Loucy (cell line): ENCODE measurements around the gene MRGPRX2.

Experiments used
- H2AFZ ChIP-seq: fragments of 200-600 bp; sonication (generic); 2 replicates; pipeline ENCODE4 v1.6.0; 2016; ENCODE audit warnings: antibody characterized with exemption, mild to moderate bottlenecking, low read length, moderate library complexity
- H3F3A ChIP-seq: fragments of 200-600 bp; 2 replicates; pipeline ENCODE4 v1.6.0; 2016; ENCODE audit warnings: antibody characterized with exemption, low read depth, mild to moderate bottlenecking
- H3K27me3 ChIP-seq: fragments of 200-600 bp; sonication (generic); 2 replicates; pipeline ENCODE4 v1.6.1; 2014; ENCODE audit warnings: low read length, mild to moderate bottlenecking; ENCODE audit not compliant: insufficient read depth, poor library complexity, severe bottlenecking
- H3K36me3 ChIP-seq: fragments of 200-600 bp; sonication (generic); 2 replicates; pipeline ENCODE4 v1.6.1; 2016; ENCODE audit warnings: low read length; ENCODE audit not compliant: insufficient read depth
- H3K4me1 ChIP-seq: fragments of 200-600 bp; sonication (generic); 2 replicates; pipeline ENCODE4 v1.5.1; 2014; ENCODE audit warnings: low read length, mild to moderate bottlenecking; ENCODE audit not compliant: insufficient read depth, poor library complexity, severe bottlenecking
- H3K4me2 ChIP-seq: fragments of 200-600 bp; sonication (generic); 2 replicates; pipeline ENCODE4 v1.6.0; 2014; ENCODE audit warnings: antibody characterized with exemption, low read length, low read depth, mild to moderate bottlenecking; ENCODE audit not compliant: poor library complexity, severe bottlenecking
- H3K4me3 ChIP-seq: fragments of 200-600 bp; sonication (generic); 2 replicates; pipeline ENCODE4 v1.5.1; 2014; ENCODE audit warnings: low read length, mild to moderate bottlenecking, mixed read lengths; ENCODE audit not compliant: poor library complexity, severe bottlenecking
- H3K79me2 ChIP-seq: fragments of 200-600 bp; sonication (generic); 2 replicates; pipeline ENCODE4 v1.6.1; 2014; ENCODE audit warnings: low read length; ENCODE audit not compliant: insufficient read depth
- H3K9ac ChIP-seq: fragments of 200-600 bp; sonication (generic); 2 replicates; pipeline ENCODE4 v1.6.0; 2014; ENCODE audit warnings: mild to moderate bottlenecking, low read depth, low read length, moderate library complexity; ENCODE audit not compliant: poor library complexity, severe bottlenecking
- H3K9me2 ChIP-seq: fragments of 200-600 bp; sonication (generic); replicated peaks from 2 replicates; pipeline ENCODE4 v1.6.1; 2016; ENCODE audit warnings: low read depth, low read length, mixed read lengths
- H3K9me3 ChIP-seq: fragments of 200-600 bp; sonication (generic); 2 replicates; pipeline ENCODE4 v1.6.1; 2014; ENCODE audit warnings: mild to moderate bottlenecking, antibody characterized with exemption, low read length, low read depth; ENCODE audit not compliant: insufficient read depth
- H4K20me1 ChIP-seq: fragments of 200-600 bp; sonication (generic); 2 replicates; pipeline ENCODE4 v1.6.0; 2014; ENCODE audit warnings: antibody characterized with exemption, low read length, mild to moderate bottlenecking; ENCODE audit not compliant: insufficient read depth, poor library complexity, severe bottlenecking
- CTCF ChIP-seq: fragments of 200-600 bp; sonication (generic); conservative IDR thresholded peaks from 2 replicates; pipeline ENCODE4 v1.5.1; 2014; ENCODE audit warnings: mild to moderate bottlenecking, antibody characterized with exemption, low read length
- EZH2phosphoT487 ChIP-seq: fragments of 200-600 bp; IDR thresholded peaks from 2 replicates; pipeline ENCODE4 v1.6.1; 2018; ENCODE audit warnings: antibody characterized with exemption, mild to moderate bottlenecking, moderate library complexity, borderline replicate concordance

The MRGPRX2 gene

GRCh38 chr11:19039409-19039808 is 21.1 kb downstream of the MRGPRX2 start:
- Histone ChIP-seq H3K79me2 (no peaks in the 10 kb centered on the region), H3K9ac (no peak overlapping the region), H4K20me1 (no peaks in the 10 kb centered on the region), H3K9me3 (no peaks in the 10 kb centered on the region), H2AFZ (no peak overlapping the region), H3K4me1 (no peaks in the 10 kb centered on the region), H3K36me3 (no peaks in the 10 kb centered on the region), H3F3A (no peaks in the 10 kb centered on the region), H3K4me2 (no peak overlapping the region), H3K4me3 (no peak overlapping the region), H3K9me2 (no peaks in the 10 kb centered on the region), H3K27me3 (no peaks in the 10 kb centered on the region)
- TF ChIP-seq EZH2phosphoT487 (no peak), CTCF (no peak)

- Histone ChIP-seq H3K36me3 (no peaks in the 10 kb centered on the region), H3K79me2 (no peaks in the 10 kb centered on the region), H3K27me3 (no peaks in the 10 kb centered on the region), H3K9me3 (no peaks in the 10 kb centered on the region), H3K9ac (no peak overlapping the region), H2AFZ (no peak overlapping the region), H3K4me2 (no peak overlapping the region), H3K9me2 (no peaks in the 10 kb centered on the region), H4K20me1 (no peaks in the 10 kb centered on the region), H3K4me3 (no peak overlapping the region), H3F3A (no peaks in the 10 kb centered on the region), H3K4me1 (no peaks in the 10 kb centered on the region)
- TF ChIP-seq CTCF (no peak), EZH2phosphoT487 (no peak)
Observed at GRCh38 chr11:19032990-19033389, 27.5 kb downstream of the MRGPRX2 start.

- Histone ChIP-seq H3K4me2 (no peak overlapping the region), H4K20me1 (no peaks in the 10 kb centered on the region), H3K27me3 (no peaks in the 10 kb centered on the region), H2AFZ (no peak overlapping the region), H3K9ac (no peak overlapping the region), H3K9me3 (no peaks in the 10 kb centered on the region), H3K79me2 (no peaks in the 10 kb centered on the region), H3K4me1 (peaks cover 16% of the 10 kb centered on the region), H3K4me3 (no peak overlapping the region), H3K9me2 (no peaks in the 10 kb centered on the region), H3K36me3 (no peaks in the 10 kb centered on the region), H3F3A (no peaks in the 10 kb centered on the region)
- TF ChIP-seq EZH2phosphoT487 = no peak
- TF ChIP-seq CTCF = no peak
Observed at GRCh38 chr11:19027829-19028595, 32.5 kb downstream of the MRGPRX2 start.
